Psoas muscle (tissue), 8 donors: ENCODE data around the gene ANKRD60. TPM values are rescaled to one million over a fixed set of nuclear protein-coding genes. Genes with fewer than 3 reads are reported as not detected.
A peak's percentile ranks its signal among the peaks of the same experiment; 100 is the strongest.

Source experiments
- ATAC-seq, 4 donors: fragments of 200-7000 bp; cut with Tn5 transposase; one replicate each; pipeline ENCODE4 v1.9.1; 2020; ENCODE audit warnings: moderate library complexity in 3 of 4, mild to moderate bottlenecking in 2 of 4
- DNase-seq, 2 donors: peaks; one replicate each; pipeline ENCODE4 v3.0.0-alpha.2; 2020
- H3K27ac ChIP-seq: fragments of 200-600 bp; one replicate; pipeline ENCODE4 v1.8.0; 2022
- H3K27me3 ChIP-seq, 3 donors: fragments of 200-600 bp in 1 of 3; one replicate each; pipeline versions ENCODE4 v1.6.1 to v1.8.0; 2013 to 2022; ENCODE audit warnings: low read length in 2 of 3, mild to moderate bottlenecking in 2 of 3, moderate library complexity in 1 of 3; ENCODE audit not compliant: insufficient read depth in 3 of 3
- H3K36me3 ChIP-seq, 2 donors: fragments of 200-600 bp in 1 of 2; one replicate each; pipeline versions ENCODE4 v1.6.1 to v1.8.0; 2013 to 2022; ENCODE audit warnings: low read depth in 1 of 2, mild to moderate bottlenecking in 1 of 2, moderate library complexity in 1 of 2; ENCODE audit not compliant: insufficient read depth in 1 of 2
- H3K4me1 ChIP-seq: fragments of 200-600 bp; one replicate; pipeline ENCODE4 v1.8.0; 2022
- H3K4me3 ChIP-seq: fragments of 200-600 bp; one replicate; pipeline ENCODE4 v1.8.0; 2022; ENCODE audit warnings: mild to moderate bottlenecking
- H3K9me3 ChIP-seq: fragments of 200-600 bp; one replicate; pipeline ENCODE4 v1.8.0; 2022
- CTCF ChIP-seq: fragments of 200-600 bp; IDR thresholded peaks from one replicate; pipeline ENCODE4 v1.8.0; 2022; ENCODE audit warnings: antibody characterized with exemption
- WGBS, 3 donors: extraction: QIAGEN DNeasy Blood & Tissue Kit; methylation state at CpG; one replicate each; pipeline versions ENCODE4 v1.1.6 to v1.1.7; 2013; 5-methylcytosine and 5-hydroxymethylcytosine counted together
- intact Hi-C, 2 donors: fragments of 100-400 bp; cut with DNase I; formaldehyde crosslinking; loops; one replicate each; pipeline versions ENCODE4 v1.11.0 to v1.14.2; 2022
- polyA plus RNA-seq, 3 donors: library from polyadenylated mRNA; stranded (reverse); fragments of 200-250 nt; gene quantifications; one replicate each; pipeline ENCODE4 v1.2.3, GENCODE V29; 2013
- total RNA-seq, 4 donors: library from RNA; stranded (reverse); fragmentation: NEBNext Ultra II Directional in 2 of 4; extraction: Animal tissue kit (Norgen Biotek cat#: 25700) in 2 of 4; gene quantifications; one replicate each; pipeline versions ENCODE4 v1.2.1 to v1.2.4, GENCODE V29; 2021 to 2023
- donor health status: healthy with polysubstance abuse.
- donor health status: DM: no; HTN: no; CAD: no; lungs with moderate emphysema.
- donor health status: Bipolar disorder and iron deficiency.
- donor health status: healthy.
- donor health status: DM: yes; HTN: yes; CAD: no.
- donor health status: DM: no; HTN: no; CAD: no.
- donor health status: DM: no; HTN: no; CAD: no.
- donor health status: DM: yes; HTN: yes; CAD: no.

The ANKRD60 gene
- total and polyA plus RNA-seq, 7 donors, result not detected

GRCh38 chr20:58184063-58184462 lies 44.4 kb downstream of the ANKRD60 start:
- DNase-seq, result no peak
- H3K4me3 ChIP-seq, result no peak overlapping the region
- H3K9me3 ChIP-seq, result no peaks in the 10 kb centered on the region
- TF ChIP-seq CTCF, result no peak
- intact Hi-C loops, result no loop called here
- H3K27me3 ChIP-seq, result peaks cover 0 to 14% (median 5%) of the 10 kb centered on the region in 3 donors
- no peaks in the 10 kb centered on the region for H3K36me3 ChIP-seq
- ATAC-seq, result no peak
- H3K4me1 ChIP-seq, result no peaks in the 10 kb centered on the region
- no peak overlapping the region for H3K27ac ChIP-seq
- WGBS, 3 donors, result 92 to 95% (median 94%) methylated on average over 3 of the region's 3 CpGs

- DNase-seq (no peak), ATAC-seq (no peak)
- Histone ChIP-seq H3K36me3 (no peaks in the 10 kb centered on the region), H3K9me3 (no peaks in the 10 kb centered on the region), H3K4me1 (no peaks in the 10 kb centered on the region), H3K27ac (no peak overlapping the region), H3K4me3 (no peak overlapping the region), H3K27me3 (peaks cover 0 to 14% (median 5%) of the 10 kb centered on the region in 3 donors)
- no peak for TF ChIP-seq CTCF
- WGBS, 3 donors, result 81 to 84% (median 81%) methylated on average over 8 of the region's 8 CpGs
- intact Hi-C loops, result no loop called here
Observed at GRCh38 chr20:58182521-58183140, 45.8 kb downstream of the ANKRD60 start.

DNA sequence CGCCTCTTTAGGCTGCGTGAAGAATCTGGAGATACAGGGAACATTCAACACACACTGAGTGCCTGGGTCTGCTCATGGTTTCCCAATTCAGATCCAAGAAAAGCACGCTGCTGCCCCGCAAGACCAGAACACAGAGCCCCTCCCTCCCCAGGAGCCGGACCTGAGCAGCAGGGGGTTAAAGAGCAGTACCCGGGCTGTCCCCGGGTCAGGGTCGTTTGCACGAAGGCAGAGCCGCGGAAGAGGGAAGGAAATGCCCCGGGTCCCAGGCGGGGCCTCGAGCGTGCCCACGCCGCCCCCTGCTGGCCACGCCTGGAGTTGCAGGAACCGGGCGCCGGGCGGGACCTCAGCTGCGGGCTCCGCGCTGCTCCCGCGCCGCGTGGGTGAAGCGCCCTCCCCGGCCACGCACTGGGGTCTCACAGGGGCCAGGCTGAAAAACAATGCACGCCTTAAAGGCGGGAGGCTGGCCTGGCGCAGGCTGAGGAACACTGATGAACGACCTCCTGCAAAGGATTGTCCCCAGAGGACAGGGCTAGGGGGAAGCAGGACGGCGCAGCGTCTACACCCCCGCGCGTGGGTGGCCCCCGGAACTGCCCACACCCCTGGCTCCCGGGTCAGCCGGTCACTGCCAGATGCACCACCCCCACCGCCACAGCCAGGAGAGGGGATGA lies 48.9 kb downstream of the ANKRD60 start:
- H3K27ac ChIP-seq, result no peak overlapping the region
- H3K27me3 ChIP-seq, result peaks cover 0 to 12% (median 2%) of the 10 kb centered on the region in 3 donors
- no peaks in the 10 kb centered on the region for H3K9me3 ChIP-seq
- WGBS, 3 donors, result 2 to 3% (median 3%) methylated on average over 44 to 46 of the region's 46 CpGs
- H3K4me3 ChIP-seq, result peak overlapping the region; percentile 41
- no peaks in the 10 kb centered on the region for H3K4me1 ChIP-seq
- intact Hi-C loops, result loop anchor here (1.0 to 2.0 kb wide), 2 partner anchors 525 kb away; no protein-coding TSS in a partner anchor
- TF ChIP-seq CTCF, result peak; percentile 99
- ATAC-seq (peak; percentile 66 to 83 (median 72)), DNase-seq (peak; percentile 56 to 71)
- no peaks in the 10 kb centered on the region for H3K36me3 ChIP-seq

- Histone ChIP-seq H3K27ac (no peak overlapping the region), H3K9me3 (no peaks in the 10 kb centered on the region), H3K4me1 (no peaks in the 10 kb centered on the region), H3K27me3 (peaks cover 0 to 11% (median 2%) of the 10 kb centered on the region in 3 donors), H3K4me3 (no peak overlapping the region), H3K36me3 (no peaks in the 10 kb centered on the region)
- TF ChIP-seq CTCF, result no peak
- no peak for ATAC-seq
- intact Hi-C loops, result loop anchor here (1.0 to 2.0 kb wide), 2 partner anchors 524 to 525 kb away; no protein-coding TSS in a partner anchor
- no peak for DNase-seq
- WGBS, 3 donors, result 62 to 66% (median 64%) methylated on average over 9 of the region's 9 CpGs
Observed at GRCh38 chr20:58179083-58179431, 49.4 kb downstream of the ANKRD60 start.
